Ectodermal cell (in vitro differentiated cells): ENCODE measurements around the gene CLCN1.

ENCODE experiments used
- H3K27ac ChIP-seq: 2 replicates; pipeline ENCODE4 v1.7.0; 2013; ENCODE audit warnings: mild to moderate bottlenecking, low read depth, low read length; ENCODE audit not compliant: insufficient read depth, poor library complexity, severe bottlenecking
- H3K27me3 ChIP-seq: 2 replicates; pipeline ENCODE4 v1.7.0; 2013; ENCODE audit warnings: mild to moderate bottlenecking, low read length; ENCODE audit not compliant: insufficient read depth, control insufficient read depth, poor library complexity, severe bottlenecking
- H3K36me3 ChIP-seq: one replicate; pipeline ENCODE4 v1.7.0; 2013; ENCODE audit warnings: low read length; ENCODE audit not compliant: control insufficient read depth, insufficient read depth
- H3K4me1 ChIP-seq: one replicate; pipeline ENCODE4 v1.7.0; 2013; ENCODE audit warnings: low read length; ENCODE audit not compliant: control insufficient read depth, insufficient read depth
- H3K4me3 ChIP-seq: 2 replicates; pipeline ENCODE4 v1.7.0; 2013; ENCODE audit warnings: low read depth, low read length, control low read depth; ENCODE audit not compliant: insufficient read depth
- H3K9me3 ChIP-seq: 2 replicates; pipeline ENCODE4 v1.7.0; 2013; ENCODE audit warnings: mild to moderate bottlenecking, low read length, moderate library complexity; ENCODE audit not compliant: control insufficient read depth
- WGBS, 2 experiments: methylation state at CpG; one replicate each; pipeline ENCODE4 v1.1.7; 2013; ENCODE audit warnings: missing lambda C conversion rate in 2 of 2; 5-methylcytosine and 5-hydroxymethylcytosine counted together

Gene CLCN1

DNA sequence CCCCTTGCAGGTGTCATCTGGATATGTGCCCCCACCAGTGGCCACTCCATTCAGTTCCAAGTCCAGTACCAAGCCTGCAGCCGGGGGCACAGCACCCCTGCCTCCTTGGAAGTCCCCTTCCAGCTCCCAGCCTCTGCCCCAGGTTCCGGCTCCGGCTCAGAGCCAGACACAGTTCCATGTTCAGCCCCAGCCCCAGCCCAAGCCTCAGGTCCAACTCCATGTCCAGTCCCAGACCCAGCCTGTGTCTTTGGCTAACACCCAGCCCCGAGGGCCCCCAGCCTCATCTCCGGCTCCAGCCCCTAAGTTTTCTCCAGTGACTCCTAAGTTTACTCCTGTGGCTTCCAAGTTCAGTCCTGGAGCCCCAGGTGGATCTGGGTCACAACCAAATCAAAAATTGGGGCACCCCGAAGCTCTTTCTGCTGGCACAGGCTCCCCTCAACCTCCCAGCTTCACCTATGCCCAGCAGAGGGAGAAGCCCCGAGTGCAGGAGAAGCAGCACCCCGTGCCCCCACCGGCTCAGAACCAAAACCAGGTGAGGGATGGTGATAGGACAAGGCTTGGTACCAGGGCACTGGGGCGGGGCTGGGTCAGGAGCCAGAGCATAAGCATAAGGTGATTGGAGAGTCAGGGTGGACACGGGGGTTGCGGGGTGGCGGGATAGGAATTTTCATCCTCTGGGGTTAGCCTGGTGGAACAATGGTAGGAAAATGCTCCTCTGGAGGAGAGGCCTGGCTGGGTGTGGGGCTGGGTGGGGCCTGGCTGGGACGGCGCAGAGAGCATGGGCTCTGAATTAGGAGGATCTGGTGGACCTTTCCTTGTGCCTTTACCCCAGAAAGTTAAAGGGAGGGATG, 67.1 kb downstream of the CLCN1 start:
- H3K4me3 ChIP-seq: peak overlapping the region; percentile 70
- H3K27me3 ChIP-seq: no peaks in the 10 kb centered on the region
- H3K9me3 ChIP-seq: no peaks in the 10 kb centered on the region
- H3K27ac ChIP-seq: no peak overlapping the region
- no peaks in the 10 kb centered on the region for H3K36me3 ChIP-seq
- WGBS, 2 experiments: 93 to 94% methylated on average over 15 of the region's 15 CpGs
- H3K4me1 ChIP-seq: peaks cover 25% of the 10 kb centered on the region

DNA sequence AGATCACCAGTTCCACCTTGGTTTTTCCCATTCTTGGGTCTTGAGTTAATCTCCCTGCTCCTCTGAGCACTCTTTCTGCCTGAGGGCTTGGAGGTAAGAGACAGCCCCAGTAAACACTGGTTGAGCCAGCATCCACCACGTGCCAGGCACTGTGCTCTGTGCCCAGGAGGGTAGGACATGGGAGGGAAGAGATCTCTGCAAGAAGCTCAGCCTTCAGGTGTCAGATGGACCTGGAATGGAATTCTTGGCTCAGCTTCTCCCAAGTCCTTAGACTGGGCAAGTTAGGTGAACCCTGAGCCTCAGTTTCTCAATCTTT, 67.7 kb downstream of the CLCN1 start:
- Histone ChIP-seq H3K9me3 (no peaks in the 10 kb centered on the region), H3K27ac (no peak overlapping the region), H3K36me3 (peaks cover 3% of the 10 kb centered on the region), H3K4me1 (peaks cover 25% of the 10 kb centered on the region), H3K27me3 (no peaks in the 10 kb centered on the region), H3K4me3 (no peak overlapping the region)
- WGBS, 2 experiments: 86 to 89% methylated on average over 1 of the region's 1 CpG

DNA sequence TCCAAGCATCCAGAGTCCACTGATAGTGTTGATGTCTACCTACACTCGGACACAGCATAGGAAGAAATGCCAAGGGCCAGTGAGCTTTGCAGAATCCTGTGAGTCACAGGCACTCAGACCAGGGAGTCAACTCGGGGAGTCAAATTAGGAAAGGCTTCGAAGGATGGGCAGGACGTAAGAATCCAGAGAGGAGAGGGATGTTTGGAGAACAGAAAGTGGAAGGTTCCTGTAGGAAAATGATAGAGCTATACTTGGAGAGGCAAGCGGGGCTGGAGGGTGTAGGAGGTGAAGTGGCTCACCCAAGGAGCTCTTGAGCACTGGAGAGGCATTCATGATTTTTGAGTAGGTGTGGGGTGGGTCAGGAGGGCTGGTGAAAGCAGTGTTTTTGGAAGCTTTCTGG, 68.2 kb downstream of the CLCN1 start:
- H3K4me3 ChIP-seq: no peak overlapping the region
- 90 to 91% methylated on average over 5 of the region's 5 CpGs for WGBS, 2 experiments
- no peak overlapping the region for H3K27ac ChIP-seq
- H3K27me3 ChIP-seq: no peaks in the 10 kb centered on the region
- H3K9me3 ChIP-seq: no peaks in the 10 kb centered on the region
- peaks cover 9% of the 10 kb centered on the region for H3K36me3 ChIP-seq
- peaks cover 22% of the 10 kb centered on the region for H3K4me1 ChIP-seq

DNA sequence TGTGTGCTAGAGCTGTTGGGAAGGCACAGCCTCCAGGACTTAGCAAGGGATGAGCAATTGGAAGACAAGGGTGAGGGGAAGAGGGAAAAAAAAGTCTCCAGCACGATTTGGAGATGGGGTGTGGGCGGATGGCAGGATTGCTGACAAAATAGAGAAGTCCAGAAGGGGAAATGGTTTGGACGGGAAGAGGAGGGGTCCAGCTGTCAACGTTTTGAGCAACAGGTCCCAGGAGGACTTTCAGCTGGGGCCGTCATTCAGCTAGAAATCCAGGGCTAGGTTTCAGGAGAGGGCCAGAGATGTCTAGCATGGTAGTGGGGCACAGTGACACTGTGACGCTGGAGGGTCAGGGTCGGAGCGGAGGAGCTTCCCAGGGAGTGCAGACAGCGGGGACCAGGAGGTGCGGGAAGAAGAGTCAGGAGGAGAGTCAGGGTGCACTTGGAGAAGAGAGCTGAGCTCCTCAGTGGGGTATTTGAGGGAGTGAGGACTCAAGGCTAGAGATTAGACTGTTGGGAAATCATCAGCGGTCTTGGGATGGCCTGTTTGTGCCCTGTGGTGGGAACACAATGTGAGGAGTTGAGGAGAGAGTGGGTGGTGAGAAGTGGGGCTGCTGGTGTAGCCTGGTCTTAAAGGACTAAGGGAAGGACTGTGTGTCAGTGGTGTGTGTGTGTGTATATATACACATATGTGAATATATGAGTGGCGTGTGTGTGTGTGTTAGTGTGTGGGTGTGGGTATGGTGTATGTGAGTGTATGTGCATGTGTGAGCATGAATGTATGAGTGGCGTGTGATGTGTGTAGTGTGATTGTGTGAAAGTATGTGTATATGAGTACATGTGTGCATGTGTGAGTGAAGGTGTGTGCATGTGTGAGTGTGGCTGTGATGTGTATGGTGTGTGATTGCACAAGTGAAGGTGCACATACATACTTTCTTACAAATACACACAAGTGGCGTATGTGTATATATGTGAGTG, 69.0 kb downstream of the CLCN1 start:
- H3K27ac ChIP-seq: no peak overlapping the region
- peaks cover 15% of the 10 kb centered on the region for H3K36me3 ChIP-seq
- no peak overlapping the region for H3K4me3 ChIP-seq
- H3K4me1 ChIP-seq: peaks cover 15% of the 10 kb centered on the region
- H3K9me3 ChIP-seq: no peaks in the 10 kb centered on the region
- 88 to 90% methylated on average over 13 to 14 of the region's 14 CpGs for WGBS, 2 experiments
- no peaks in the 10 kb centered on the region for H3K27me3 ChIP-seq

DNA sequence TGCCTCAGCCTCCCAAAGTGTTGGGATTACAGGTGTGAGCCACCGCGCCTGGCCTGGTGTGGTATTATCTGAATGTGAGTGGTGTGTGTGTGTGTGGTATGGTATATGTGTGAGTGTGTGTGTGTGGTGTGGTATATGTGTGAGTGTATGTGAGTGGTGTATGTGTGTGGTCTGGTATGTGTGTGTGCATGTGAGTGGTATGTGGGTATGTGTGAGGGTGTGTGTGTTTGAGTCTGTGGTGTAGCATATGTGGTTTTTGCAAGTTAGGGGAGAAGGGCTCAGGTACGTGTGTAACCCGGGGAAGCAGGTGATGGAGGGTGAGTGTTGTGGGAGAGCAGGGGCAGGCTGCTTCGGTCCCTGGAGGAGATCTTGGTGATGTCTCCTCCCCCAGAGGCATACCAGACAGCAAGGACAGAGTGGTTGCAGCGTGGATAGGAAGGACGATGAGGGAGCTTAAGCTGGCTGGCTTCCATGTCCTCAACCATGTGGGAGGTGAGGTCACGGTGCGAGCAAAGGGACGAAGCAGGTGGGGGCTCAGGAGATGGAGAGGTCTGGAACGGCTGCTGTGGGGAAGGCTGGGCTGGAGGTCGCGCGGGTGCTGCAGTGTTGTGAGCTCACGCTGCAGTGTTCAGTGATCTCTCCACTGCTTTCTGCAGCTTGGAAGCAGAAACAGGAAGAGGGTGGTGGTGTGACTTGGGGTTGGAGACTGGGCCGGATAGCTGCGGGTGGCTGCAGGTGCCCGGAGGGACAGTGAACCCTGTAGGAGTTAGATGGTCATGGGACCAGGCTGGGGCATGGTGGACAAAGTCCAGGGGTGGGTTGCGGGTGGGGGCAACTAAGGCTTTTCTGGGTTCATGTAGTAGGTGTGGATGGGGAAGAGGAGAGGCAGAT, 70.2 kb downstream of the CLCN1 start:
- Histone ChIP-seq H3K27ac (no peak overlapping the region), H3K4me1 (peaks cover 15% of the 10 kb centered on the region), H3K27me3 (no peaks in the 10 kb centered on the region), H3K36me3 (peaks cover 25% of the 10 kb centered on the region), H3K9me3 (no peaks in the 10 kb centered on the region), H3K4me3 (no peak overlapping the region)
- 91 to 92% methylated on average over 19 of the region's 19 CpGs for WGBS, 2 experiments

GRCh38 chr7:143387156-143387975, 71.5 kb downstream of the CLCN1 start:
- no peaks in the 10 kb centered on the region for H3K9me3 ChIP-seq
- H3K4me3 ChIP-seq: no peak overlapping the region
- no peak overlapping the region for H3K27ac ChIP-seq
- H3K36me3 ChIP-seq: peaks cover 25% of the 10 kb centered on the region
- H3K4me1 ChIP-seq: peaks cover 13% of the 10 kb centered on the region
- WGBS, 2 experiments: 93% methylated on average over 23 of the region's 23 CpGs
- no peaks in the 10 kb centered on the region for H3K27me3 ChIP-seq

DNA sequence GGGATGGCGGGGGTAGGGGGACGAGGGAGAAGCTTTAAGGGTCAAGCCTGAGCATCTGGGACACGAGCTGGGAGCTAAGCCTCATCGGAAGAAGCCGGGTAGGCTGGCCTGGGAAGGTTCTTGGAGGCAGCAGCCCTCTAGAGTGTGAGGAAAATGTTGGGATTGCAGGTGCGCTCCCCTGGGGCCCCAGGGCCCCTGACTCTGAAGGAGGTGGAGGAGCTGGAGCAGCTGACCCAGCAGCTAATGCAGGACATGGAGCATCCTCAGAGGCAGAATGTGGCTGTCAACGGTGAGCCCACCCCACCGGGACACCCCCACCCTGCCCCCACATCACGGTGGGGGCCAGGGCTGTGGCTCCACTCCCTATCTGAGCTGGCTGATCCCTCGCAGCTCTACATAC, 72.1 kb downstream of the CLCN1 start:
- WGBS, 2 experiments: 94 to 95% methylated on average over 10 of the region's 10 CpGs
- Histone ChIP-seq H3K36me3 (peaks cover 25% of the 10 kb centered on the region), H3K4me3 (no peak overlapping the region), H3K4me1 (peaks cover 6% of the 10 kb centered on the region), H3K27ac (no peak overlapping the region), H3K9me3 (no peaks in the 10 kb centered on the region), H3K27me3 (no peaks in the 10 kb centered on the region)

- 95% methylated on average over 28 of the region's 28 CpGs for WGBS, 2 experiments
- H3K9me3 ChIP-seq: no peaks in the 10 kb centered on the region
- H3K4me1 ChIP-seq: peaks cover under 1% of the 10 kb centered on the region
- peaks cover 25% of the 10 kb centered on the region for H3K36me3 ChIP-seq
- no peaks in the 10 kb centered on the region for H3K27me3 ChIP-seq
- no peak overlapping the region for H3K4me3 ChIP-seq
- H3K27ac ChIP-seq: no peak overlapping the region
Observed at GRCh38 chr7:143388491-143389101, 72.7 kb downstream of the CLCN1 start.
